GM19025 (cell line): ENCODE measurements around the gene UNC50.

Source experiments
- ATAC-seq: cut with Tn5 transposase; IDR thresholded peaks from one replicate; pipeline ENCODE4 v1.9.1; 2021; ENCODE audit warnings: mild to moderate bottlenecking, low read depth, moderate library complexity; ENCODE audit not compliant: unreplicated experiment

UNC50 gene, protein sequence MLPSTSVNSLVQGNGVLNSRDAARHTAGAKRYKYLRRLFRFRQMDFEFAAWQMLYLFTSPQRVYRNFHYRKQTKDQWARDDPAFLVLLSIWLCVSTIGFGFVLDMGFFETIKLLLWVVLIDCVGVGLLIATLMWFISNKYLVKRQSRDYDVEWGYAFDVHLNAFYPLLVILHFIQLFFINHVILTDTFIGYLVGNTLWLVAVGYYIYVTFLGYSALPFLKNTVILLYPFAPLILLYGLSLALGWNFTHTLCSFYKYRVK

DNA sequence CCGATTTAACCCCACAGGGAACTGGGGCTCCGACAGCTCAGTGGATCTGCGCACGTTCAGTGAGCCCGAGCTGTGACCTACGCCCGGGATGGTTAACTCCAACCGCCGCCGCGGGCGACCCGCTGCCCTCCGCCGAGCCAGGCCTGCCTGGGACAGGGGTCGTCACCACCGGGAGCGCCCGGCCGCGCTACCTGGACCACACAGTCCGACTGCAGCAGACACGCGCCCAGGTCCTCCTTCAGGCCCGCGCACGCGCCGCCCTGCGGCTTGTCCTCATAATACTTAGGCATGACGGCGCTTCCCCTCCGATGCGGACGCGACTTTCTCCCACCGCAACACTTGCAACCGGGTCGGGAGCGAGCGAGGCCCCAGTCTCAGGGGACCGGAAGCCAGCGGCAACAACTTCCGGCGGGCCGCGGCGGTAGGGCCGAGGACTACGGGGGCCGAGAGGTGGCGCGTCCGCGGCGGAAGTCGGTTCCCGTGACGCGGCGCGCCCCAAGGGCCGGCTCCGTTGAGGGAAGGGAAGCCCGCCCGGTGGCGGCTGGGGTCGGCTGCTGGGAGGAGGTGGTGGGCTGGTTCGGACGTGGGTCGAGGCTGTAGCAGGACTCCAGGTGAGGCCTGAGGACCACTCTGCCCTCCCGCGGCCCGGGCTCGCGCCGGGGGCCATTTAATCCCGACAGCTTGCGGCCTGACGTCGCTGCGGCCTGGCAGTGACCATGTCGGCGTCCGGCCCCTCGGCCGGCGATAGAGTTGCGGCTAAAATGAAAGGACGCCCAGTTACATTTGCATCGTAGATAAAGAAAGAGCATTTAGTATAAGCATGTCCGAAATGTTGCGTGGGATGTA is at the start of gene UNC50, which contains the start of gene COA5:
TSS of gene UNC50 (plus strand) at position 474 of the 846 bp plus-strand sequence. CDS start 1,171 bp downstream, outside the sequence.
TSS of gene COA5 (minus strand) at position 397 of the 846 bp plus-strand sequence. CDS start at position 290, 107 bp downstream.
- ATAC-seq: peak; percentile 85

DNA sequence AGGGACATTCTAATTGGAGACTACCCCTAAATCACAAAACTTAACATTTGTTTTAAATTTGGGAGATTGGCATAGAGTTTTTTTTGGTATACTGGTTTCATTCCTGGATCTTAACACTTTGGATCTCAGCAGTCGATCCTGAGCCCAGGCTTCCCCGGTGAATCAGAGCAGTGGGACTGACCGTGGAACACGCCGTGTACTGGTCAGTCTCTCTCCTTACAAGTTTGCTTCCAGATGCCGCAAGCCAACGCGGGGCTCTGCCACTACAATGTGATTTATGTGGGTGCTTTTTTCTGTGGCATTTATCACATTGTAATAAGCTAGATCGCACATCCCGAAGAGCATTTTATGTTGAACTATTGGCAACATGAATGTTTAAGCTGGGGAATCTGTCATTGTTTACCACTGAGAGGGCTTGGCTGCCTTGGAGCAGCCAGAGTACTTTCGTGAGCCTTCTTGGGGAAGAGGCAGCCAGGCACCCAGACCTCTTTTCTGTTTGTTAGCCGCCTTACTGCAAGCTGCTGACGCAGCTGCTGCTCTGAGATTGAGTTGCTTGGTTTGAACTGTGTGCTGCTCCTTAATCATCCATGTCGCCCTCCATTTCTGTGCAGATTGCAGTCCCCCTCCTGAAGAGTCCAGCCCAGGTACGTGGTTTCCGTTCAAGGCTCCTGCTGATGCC is 49.4 kb upstream of the UNC50 start:
- no peak for ATAC-seq

DNA sequence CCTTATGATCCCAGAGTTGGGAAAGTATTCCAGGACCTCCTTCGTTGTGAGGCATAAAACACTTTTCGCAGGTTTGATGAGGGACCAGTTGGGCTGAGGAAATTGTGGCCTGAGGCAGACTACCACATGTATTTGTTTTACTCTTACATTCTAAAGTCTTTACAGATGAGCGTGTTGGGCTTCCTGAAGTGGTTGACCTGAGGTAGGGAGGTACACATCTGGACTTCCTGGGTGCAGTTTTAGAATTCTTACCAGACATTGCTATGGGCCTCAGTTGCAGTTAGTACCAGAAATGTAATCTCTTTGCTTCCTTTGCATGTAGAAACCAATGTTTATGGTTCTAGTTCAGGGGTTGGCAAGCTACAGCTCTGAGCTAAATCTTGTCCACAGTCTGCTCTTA is 48.8 kb upstream of the UNC50 start:
- no peak for ATAC-seq

DNA sequence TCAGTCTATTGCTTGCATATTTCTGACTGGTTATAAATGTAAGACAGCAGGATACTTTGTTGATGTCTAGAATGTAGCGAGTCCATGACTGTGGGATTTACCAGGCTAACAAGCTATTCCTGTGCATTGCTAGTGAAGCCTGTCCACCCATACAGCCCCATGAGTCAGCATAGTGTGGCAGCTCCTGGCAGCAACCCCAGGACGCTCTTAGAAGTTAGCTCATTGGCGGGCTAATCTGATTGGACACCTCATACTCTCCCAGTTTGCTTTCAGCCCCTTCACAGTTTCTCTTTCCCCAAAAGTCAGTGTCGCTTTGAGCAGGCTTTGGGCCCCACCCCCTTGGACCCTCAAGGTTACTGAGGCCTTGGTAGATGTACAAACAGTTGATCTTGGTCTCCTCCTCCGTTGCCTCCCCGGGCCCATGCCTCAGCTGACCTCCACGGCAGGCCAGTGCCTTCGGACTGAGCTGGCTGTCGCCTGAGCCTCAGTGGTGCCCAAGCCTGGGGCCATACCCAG is 48.1 kb upstream of the UNC50 start:
- ATAC-seq: no peak

DNA sequence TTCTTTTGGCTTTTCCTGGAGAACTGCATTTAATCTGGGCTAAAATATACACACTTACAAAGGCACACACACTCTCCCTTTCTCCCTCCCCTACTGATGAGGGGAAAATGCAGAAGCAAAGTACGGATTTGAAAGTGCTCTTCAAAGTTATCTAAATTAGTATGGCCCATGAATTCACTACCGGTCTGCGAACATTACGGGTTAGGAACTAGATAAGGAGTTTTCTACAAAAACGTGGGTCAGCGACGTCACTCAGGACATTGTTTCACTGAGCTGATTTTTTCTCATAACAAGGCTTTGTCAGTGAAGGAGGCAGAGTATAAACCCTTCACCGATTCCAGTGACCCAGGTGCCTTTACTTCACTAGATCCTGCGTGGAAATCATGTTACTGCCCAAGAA is 47.4 kb upstream of the UNC50 start:
- ATAC-seq: no peak

DNA sequence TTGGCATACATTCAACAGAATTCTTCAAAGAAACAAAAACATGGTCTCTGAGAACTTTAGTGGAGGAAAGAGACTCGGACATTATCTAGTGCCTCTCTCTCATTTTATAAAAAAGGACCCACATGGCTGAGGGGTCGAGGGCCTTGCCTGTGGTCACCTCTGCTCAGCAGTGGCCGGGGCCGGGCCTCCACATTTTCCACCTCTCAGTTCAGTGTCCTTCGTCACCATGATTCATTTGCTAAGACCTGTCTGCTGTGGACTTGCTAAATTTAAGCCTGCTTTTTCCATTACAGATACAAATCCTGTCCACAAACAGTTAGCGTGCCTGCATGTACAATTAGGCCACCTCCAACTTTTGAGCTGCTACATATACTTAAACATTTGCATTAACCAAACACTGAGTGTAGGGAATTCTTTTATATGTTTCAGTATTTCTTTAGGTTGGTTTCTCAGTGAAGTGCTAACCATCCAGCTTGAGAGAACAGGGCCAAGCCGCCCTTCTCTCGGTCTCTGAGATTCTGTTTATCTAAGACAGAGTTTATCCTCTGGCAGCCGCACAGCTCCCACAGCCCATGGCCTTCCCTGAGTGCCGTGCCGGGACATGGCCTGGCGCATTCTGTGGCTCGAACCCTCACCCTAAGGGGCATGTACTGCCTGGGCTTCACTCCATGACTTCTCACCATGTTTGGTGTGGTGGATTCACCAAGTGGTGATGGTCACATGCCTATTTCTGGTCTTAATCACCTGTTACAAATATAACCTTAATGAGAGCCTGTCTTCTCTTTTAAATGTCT is 46.3 kb upstream of the UNC50 start:
- no peak for ATAC-seq

DNA sequence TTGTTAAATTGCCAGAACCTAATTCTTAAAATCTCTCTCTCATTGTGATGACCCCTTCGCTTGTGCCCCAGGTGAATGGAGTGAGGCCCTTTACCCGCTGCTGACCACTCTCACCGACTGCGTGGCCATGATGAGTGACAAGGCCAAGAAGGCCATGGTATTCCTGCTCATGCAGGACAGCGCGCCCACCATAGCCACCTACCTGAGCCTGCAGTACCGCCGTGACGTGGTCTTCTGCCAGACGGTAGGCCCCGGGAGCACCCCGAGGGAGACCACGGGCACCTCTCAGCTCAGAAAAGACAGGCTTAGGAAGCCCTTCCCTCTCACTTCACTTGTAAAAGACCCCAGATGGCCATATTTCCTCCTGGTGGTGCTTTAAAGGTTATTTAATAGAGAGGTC is 45.0 kb upstream of the UNC50 start:
- no peak for ATAC-seq

DNA sequence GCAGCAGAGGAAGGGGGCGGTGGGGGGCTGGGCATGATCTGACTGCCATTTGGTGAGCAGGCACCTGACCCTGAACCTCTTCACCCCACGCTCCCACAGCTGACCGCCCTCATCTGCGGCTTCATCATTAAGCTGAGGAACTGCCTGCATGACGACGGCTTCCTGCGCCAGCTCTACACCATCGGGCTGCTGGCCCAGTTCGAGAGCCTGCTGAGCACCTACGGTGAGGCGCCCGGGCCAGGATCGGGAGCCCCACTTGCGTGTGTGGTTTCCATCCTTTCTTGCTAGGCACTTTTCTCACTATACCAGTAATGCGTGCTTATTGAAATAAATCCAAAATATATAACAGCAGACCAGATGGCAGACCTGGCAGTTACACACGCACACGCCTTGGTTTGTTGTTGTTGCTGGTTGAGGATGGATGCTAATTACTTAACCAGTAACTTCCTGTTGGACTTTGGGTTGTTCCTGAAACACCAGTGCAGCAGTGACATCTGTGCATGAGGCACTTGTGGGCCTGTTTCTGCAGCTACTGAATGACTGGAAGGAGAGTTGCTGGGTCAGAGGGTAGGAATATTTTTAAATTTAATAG is 43.8 kb upstream of the UNC50 start:
- no peak for ATAC-seq

DNA sequence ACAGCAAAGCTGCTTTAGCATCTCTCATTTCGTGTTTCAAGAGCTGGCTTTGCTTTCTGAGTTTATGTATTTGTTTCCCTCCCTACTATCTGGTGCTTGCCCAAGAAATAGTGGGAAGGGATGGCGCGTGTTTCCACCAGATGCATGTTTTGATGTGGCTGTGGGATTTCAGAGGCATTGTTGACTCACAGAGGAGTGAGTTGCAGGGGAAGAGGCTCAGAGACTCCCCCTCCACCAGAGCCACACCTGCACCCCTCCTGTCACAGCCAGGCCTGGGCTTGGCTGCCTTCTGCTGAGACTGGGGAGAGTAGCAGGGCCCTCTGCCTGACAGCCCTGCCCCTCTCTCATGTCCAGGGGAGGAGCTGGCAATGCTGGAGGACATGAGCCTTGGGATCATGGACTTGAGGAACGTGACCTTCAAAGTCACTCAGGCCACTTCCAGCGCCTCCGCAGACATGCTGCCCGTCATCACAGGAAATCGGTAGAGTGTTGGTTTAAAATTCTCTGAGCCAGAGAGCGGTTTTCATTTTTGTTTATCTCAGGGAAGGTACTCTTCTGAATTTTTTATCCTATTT is 43.0 kb upstream of the UNC50 start:
- ATAC-seq: no peak

DNA sequence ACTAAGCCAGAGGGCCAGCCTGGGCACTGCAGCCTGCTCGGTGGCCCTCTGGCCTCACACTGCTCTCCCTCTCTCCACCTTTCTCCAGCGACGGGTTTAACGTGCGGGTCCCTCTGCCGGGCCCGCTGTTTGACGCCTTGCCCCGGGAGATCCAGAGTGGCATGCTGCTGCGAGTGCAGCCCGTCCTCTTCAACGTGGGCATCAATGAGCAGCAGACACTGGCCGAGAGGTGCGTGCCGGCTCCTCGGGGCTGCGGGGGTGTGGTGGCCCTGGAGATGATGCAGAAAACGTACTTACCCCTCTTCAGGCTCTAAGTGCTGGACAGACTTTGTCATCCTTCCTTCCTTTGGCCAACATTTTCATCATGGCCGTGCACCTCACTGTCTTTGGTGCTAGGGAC is 42.4 kb upstream of the UNC50 start:
- no peak for ATAC-seq

DNA sequence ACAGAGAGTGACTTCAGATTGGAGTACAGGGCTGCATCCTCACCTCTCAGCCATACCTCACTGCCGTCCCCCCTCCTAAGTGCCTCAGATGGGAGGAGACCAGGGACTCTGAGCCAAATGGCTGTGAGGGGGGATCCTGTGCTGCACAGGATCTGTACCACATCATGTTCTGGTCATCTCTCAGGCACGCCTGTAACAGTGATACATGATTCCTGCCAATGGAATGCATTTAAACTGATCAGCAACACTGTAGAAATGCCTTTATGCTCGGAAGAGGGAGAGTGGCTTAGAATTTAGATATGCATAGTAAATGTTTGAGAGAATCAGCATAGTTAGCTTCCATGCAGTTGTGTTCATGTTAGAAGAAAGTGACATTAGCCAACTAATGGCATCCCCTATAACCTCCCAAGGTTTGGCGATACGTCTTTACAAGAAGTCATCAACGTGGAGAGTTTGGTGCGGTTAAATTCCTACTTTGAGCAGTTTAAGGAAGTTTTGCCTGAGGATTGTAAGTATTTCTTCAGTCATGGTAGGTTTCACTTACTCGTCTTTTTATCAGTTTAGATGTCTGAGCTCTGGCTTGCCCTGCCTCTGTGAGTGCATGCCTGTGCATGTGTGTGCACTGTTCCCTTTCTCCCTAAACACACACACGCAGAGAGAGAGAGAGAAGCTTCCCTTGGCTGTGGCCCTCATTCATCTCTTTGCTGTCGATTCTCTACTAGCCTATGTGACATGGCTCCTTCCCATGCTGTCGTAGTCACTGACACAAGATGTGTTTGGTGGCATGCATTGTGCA is 40.0 kb upstream of the UNC50 start:
- no peak for ATAC-seq

DNA sequence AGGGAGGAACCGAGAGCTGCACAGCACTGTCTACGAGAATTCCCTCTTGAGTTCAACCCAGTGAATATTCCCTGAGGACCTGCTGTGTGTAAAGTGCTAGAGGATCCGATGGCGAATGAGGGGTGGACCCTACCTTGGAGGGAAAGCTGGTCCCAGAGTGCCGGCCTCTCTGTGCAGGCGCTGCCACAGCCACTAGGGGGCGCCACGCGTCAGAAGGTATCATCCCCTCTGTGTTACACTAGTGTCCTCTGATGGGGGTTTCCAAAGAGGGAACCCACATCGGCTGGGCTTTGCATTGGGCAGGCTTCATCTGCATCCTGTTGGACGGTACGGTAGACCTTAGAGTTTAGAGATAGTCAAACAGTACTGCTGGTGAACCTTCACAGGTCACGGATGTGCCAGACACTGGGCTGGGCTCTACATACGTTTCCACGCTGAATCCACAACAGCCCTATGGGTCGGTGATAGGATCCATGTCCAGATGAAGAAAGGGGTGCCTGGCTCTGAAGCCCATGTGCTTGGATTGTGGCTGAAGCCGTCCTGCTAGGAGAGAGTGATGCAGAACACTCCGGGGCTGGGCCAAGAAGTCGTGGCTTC is 39.1 kb upstream of the UNC50 start:
- ATAC-seq: no peak

DNA sequence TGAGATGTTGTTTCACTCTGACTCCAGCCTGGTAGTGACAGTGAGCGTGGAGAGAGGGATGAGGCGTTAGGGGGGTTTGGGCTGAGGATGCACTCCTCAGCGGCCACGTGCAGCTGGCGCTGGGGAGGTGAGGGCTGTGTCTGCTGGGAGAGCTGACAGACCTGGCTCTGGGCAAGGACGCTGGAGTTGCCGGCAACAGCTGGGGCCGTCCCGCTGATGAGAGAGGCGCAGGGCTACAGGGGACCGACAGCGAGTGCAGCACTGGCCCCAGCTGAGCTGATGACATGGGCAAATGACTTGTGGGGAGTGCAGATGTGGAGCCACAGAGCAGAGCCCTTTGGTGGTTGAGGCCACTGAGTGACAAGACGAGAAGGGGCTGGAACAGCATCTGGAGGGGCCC is 38.5 kb upstream of the UNC50 start:
- no peak for ATAC-seq

DNA sequence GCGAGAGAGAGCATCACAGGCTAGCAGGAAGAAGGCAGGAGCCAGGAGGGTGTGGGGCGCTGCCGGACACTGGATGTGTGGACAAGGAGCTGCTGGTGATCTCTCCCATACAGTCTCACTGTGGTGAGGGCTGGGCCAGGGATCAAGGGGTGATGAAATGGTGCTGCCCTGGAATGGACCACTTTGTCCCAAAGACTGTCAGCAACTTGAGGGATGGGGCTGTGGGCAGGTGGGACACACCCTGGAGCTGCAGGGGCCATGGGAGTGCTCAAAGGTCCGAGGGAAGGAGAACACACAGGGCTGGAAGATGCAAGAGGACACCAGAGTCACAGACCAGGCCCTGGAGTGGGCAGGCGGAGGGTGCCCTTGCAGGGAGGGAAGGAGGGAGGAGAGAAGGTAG is 38.0 kb upstream of the UNC50 start:
- no peak for ATAC-seq

DNA sequence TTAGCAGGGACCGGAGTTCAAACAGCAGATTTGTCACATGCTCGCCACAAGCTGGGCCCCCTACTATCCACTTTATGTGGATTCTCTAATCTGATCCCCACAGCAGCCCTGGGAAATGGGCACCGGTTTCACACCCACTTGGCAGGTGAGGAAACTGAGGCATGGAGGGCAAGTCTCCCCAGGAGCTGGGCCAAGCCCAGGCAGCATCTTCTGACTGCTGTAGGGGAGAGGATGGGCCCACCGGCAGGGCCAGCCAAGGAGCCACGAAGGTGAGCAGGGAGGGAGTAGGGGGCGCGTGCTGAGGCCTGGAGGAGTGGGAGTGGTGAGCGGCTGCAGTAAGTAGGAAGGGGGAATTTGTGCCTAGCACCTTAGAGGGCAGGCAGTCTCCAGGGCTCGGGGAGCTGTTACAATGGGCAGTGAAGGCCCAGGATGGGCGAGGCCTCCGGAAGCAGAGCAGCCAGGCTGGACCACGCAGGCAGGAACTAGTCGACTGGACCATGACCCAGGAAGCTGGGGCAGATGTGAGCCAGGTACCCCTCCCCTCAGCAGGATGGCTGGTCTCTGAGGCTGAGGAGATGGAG is 37.2 kb upstream of the UNC50 start:
- no peak for ATAC-seq

DNA sequence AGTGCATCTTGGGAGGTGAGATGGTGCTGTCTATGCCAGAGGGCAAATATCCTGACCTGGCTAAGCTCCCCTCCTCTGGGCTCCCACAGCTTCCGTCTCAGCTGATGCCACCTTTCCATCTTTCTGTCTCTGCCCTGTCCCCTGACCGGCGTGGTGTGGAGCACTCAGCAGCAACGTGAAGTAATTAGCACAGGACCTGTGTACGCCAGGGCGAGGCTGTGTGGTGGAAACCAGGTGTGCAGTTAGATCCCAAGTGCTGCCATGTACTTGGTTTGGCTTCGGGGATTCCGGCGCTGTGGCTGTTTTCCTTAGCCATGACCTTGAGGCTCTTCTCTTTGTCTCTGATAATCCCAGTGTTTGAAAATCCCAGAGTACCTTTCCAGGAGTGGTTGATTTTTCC is 36.6 kb upstream of the UNC50 start:
- ATAC-seq: no peak

DNA sequence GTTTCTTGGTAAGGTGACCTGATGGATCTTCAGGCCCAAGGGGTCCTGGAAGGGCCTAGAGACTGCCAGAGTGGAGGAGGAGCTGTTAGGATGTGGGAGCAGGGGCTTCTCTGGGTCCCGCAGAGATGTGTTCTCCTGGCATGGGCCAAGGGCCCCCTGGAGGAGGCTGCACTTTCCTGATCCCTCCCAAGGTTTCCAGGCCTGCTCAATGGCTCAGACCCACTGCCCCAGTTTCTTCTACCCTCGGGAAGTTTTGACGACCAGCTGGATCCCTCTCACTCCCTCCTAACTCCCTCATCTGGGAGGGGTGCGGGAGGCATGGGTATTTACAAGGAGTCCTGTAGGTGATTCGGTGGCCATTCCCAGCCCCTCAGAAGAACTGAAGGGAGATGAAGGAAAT is 36.2 kb upstream of the UNC50 start:
- ATAC-seq: no peak

DNA sequence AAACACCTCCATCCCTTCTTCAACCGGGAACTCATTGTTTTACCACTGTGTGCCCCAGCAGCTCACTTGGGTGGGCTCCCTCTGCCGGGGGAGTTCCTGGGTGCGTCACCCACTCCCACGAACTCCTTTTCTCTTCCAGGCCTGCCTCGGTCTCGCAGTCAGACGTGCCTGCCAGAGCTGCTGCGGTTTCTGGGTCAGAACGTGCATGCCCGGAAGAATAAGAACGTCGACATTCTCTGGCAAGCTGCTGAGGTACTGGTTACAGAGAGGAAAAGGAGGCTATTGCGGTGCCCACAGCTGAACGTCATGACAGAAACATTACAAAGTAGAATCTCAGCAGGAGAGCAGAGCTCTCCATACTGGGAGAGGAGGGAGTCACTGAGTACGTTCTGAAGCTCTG is 35.7 kb upstream of the UNC50 start:
- no peak for ATAC-seq
